ENCODE results near the gene ARAF.

- TF ChIP-seq, protein P1, sequence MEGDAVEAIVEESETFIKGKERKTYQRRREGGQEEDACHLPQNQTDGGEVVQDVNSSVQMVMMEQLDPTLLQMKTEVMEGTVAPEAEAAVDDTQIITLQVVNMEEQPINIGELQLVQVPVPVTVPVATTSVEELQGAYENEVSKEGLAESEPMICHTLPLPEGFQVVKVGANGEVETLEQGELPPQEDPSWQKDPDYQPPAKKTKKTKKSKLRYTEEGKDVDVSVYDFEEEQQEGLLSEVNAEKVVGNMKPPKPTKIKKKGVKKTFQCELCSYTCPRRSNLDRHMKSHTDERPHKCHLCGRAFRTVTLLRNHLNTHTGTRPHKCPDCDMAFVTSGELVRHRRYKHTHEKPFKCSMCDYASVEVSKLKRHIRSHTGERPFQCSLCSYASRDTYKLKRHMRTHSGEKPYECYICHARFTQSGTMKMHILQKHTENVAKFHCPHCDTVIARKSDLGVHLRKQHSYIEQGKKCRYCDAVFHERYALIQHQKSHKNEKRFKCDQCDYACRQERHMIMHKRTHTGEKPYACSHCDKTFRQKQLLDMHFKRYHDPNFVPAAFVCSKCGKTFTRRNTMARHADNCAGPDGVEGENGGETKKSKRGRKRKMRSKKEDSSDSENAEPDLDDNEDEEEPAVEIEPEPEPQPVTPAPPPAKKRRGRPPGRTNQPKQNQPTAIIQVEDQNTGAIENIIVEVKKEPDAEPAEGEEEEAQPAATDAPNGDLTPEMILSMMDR (conservative IDR thresholded peaks at IDR 0.05 in 1 of 2, IDR thresholded peaks at IDR 0.05 in 1 of 2; ENCODE audit: low read depth in 1 of 2, low read length in 2 of 2) = no peak
- TF ChIP-seq EZH2 (IDR thresholded peaks at IDR 0.05; ENCODE audit: low read length, missing control alignments) = no peak
Measured at GRCh38 chrX:47556045-47556623, 4.9 kb upstream of the ARAF start.

Data from fibroblast of lung (primary cell).